Karpas-422 (cell line): ENCODE results near the gene AVEN. TPM values are rescaled to one million over a fixed set of nuclear protein-coding genes. Genes with fewer than 3 reads are reported as not detected.

Source experiments
- DNase-seq: peaks from one replicate; pipeline ENCODE4 v3.0.0-alpha.2; 2015
- H2AFZ ChIP-seq: fragments of 200-600 bp; sonication (generic); 2 replicates; pipeline ENCODE4 v1.6.1; 2014; ENCODE audit warnings: antibody characterized with exemption, low read length, mixed read lengths
- H3K27ac ChIP-seq: fragments of 200-600 bp; sonication (generic); 2 replicates; pipeline ENCODE4 v1.5.1; 2014; ENCODE audit warnings: mild to moderate bottlenecking, low read length, moderate library complexity
- H3K27me3 ChIP-seq: fragments of 200-600 bp; sonication (generic); 2 replicates; pipeline ENCODE4 v1.6.1; 2014; ENCODE audit warnings: low read length, mixed read lengths
- H3K36me3 ChIP-seq: fragments of 200-600 bp; sonication (generic); 2 replicates; pipeline ENCODE4 v1.6.1; 2014; ENCODE audit warnings: low read length, mixed read lengths; ENCODE audit not compliant: insufficient read depth
- H3K4me1 ChIP-seq: fragments of 200-600 bp; sonication (generic); 2 replicates; pipeline ENCODE4 v1.6.1; 2014; ENCODE audit warnings: mild to moderate bottlenecking, low read length, mixed read lengths
- H3K4me2 ChIP-seq: fragments of 200-600 bp; sonication (generic); 2 replicates; pipeline ENCODE4 v1.6.1; 2014; ENCODE audit warnings: low read length, low read depth, mild to moderate bottlenecking; ENCODE audit not compliant: poor library complexity, severe bottlenecking
- H3K4me3 ChIP-seq: fragments of 200-600 bp; sonication (generic); 2 replicates; pipeline ENCODE4 v1.5.1; 2014; ENCODE audit warnings: mild to moderate bottlenecking, antibody characterized with exemption, low read length, mixed read lengths
- H3K79me2 ChIP-seq: fragments of 200-600 bp; sonication (generic); 2 replicates; pipeline ENCODE4 v1.6.1; 2014; ENCODE audit warnings: mild to moderate bottlenecking, low read length, mixed read lengths
- H3K9ac ChIP-seq: fragments of 200-600 bp; sonication (generic); 2 replicates; pipeline ENCODE4 v1.6.0; 2014; ENCODE audit warnings: low read length
- H3K9me2 ChIP-seq: fragments of 200-600 bp; sonication (generic), shearing (Covaris generic); replicated peaks from 2 replicates; pipeline ENCODE4 v1.6.0; 2014; ENCODE audit warnings: mild to moderate bottlenecking, low read length, moderate library complexity; ENCODE audit not compliant: insufficient read depth
- H3K9me3 ChIP-seq: fragments of 300-700, 200-600 bp; sonication (generic); 2 replicates; pipeline ENCODE4 v1.6.1; 2014; ENCODE audit warnings: low read length, mixed read lengths
- H4K20me1 ChIP-seq: fragments of 200-600 bp; sonication (generic); 2 replicates; pipeline ENCODE4 v1.6.1; 2014; ENCODE audit warnings: mild to moderate bottlenecking, antibody characterized with exemption, low read length, low read depth; ENCODE audit not compliant: insufficient read depth
- total RNA-seq: library from RNA; depleted of rRNA; stranded (reverse); fragments of >200 nt; shearing (Covaris generic); gene quantifications from 2 replicates; pipeline ENCODE4 v1.2.3, GENCODE V29; 2014; ENCODE audit warnings: low replicate concordance

AVEN gene
- total RNA-seq, 1 experiment from 2014 or later: 4.6 TPM

DNA sequence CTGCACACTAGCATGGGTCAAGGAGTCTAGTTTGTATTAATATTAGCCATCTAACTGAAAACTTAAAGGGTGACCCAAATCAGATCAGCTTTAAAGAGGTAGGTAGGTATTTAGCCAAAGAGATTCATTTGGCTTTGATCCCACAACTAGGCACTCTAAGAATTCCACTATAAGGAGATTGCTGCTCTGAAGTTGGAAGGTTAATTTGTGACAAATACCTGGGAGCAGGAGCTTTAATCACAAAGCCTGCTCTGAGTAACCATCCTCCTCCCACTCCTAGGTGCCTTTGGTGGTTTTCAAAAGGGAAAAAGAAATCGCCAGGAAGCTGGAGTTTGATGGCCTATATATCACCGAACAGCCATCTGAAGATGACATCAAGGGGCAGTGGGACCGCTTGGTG lies 191.0 kb downstream of the AVEN start:
- Histone ChIP-seq H3K79me2 (no peaks in the 10 kb centered on the region), H3K4me3 (no peak overlapping the region), H3K36me3 (no peaks in the 10 kb centered on the region), H3K9me3 (no peaks in the 10 kb centered on the region), H3K27me3 (no peaks in the 10 kb centered on the region), H3K4me2 (no peak overlapping the region), H3K4me1 (no peaks in the 10 kb centered on the region), H3K9ac (no peak overlapping the region), H3K9me2 (no peaks in the 10 kb centered on the region), H2AFZ (no peak overlapping the region), H3K27ac (no peak overlapping the region), H4K20me1 (no peaks in the 10 kb centered on the region)
- DNase-seq: no peak

DNA sequence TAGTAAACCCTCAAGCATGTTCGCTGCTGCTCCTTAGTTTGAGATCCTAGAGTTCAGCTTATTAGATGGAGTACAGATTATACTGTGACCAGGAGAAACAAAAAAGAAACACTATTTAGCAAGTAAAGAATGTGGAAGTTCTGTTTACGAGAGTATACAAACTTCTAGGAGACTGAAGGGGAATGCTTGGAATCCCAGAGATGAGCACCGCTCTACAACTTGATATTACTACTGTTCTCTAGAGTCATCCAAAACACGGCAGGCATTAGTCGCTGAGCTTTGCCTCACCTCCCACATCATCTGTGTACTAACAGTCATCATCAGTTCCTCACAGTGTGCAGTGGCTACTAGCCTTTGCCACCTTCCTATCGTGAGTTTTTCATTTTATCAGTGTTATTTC lies 192.1 kb downstream of the AVEN start:
- H3K79me2 ChIP-seq: no peaks in the 10 kb centered on the region
- H3K4me1 ChIP-seq: no peaks in the 10 kb centered on the region
- no peak overlapping the region for H3K27ac ChIP-seq
- no peak overlapping the region for H2AFZ ChIP-seq
- H3K36me3 ChIP-seq: no peaks in the 10 kb centered on the region
- H3K4me2 ChIP-seq: no peak overlapping the region
- no peaks in the 10 kb centered on the region for H3K9me2 ChIP-seq
- DNase-seq: no peak
- H3K9ac ChIP-seq: no peak overlapping the region
- H3K9me3 ChIP-seq: no peaks in the 10 kb centered on the region
- H3K4me3 ChIP-seq: no peak overlapping the region
- no peaks in the 10 kb centered on the region for H3K27me3 ChIP-seq
- H4K20me1 ChIP-seq: no peaks in the 10 kb centered on the region

GRCh38 chr15:33846142-33846541 lies 192.9 kb downstream of the AVEN start:
- Histone ChIP-seq H3K9me3 (no peaks in the 10 kb centered on the region), H3K36me3 (no peaks in the 10 kb centered on the region), H3K27ac (no peak overlapping the region), H4K20me1 (no peaks in the 10 kb centered on the region), H3K27me3 (no peaks in the 10 kb centered on the region), H2AFZ (no peak overlapping the region), H3K9me2 (no peaks in the 10 kb centered on the region), H3K79me2 (no peaks in the 10 kb centered on the region), H3K9ac (no peak overlapping the region), H3K4me1 (no peaks in the 10 kb centered on the region), H3K4me3 (no peak overlapping the region), H3K4me2 (no peak overlapping the region)
- DNase-seq: no peak

- DNase-seq: no peak
- no peaks in the 10 kb centered on the region for H3K9me2 ChIP-seq
- no peak overlapping the region for H3K27ac ChIP-seq
- H2AFZ ChIP-seq: no peak overlapping the region
- no peaks in the 10 kb centered on the region for H4K20me1 ChIP-seq
- H3K4me1 ChIP-seq: no peaks in the 10 kb centered on the region
- H3K79me2 ChIP-seq: no peaks in the 10 kb centered on the region
- H3K4me3 ChIP-seq: no peak overlapping the region
- H3K4me2 ChIP-seq: no peak overlapping the region
- H3K36me3 ChIP-seq: no peaks in the 10 kb centered on the region
- H3K9ac ChIP-seq: no peak overlapping the region
- no peaks in the 10 kb centered on the region; the same call in 1 of the 2 replicates for H3K27me3 ChIP-seq
- H3K9me3 ChIP-seq: no peaks in the 10 kb centered on the region
Measured at GRCh38 chr15:33844597-33844996, 194.4 kb downstream of the AVEN start.

- DNase-seq: no peak
- H3K9ac ChIP-seq: no peak overlapping the region
Measured at GRCh38 chr15:33844186-33844585, 194.8 kb downstream of the AVEN start.

DNA sequence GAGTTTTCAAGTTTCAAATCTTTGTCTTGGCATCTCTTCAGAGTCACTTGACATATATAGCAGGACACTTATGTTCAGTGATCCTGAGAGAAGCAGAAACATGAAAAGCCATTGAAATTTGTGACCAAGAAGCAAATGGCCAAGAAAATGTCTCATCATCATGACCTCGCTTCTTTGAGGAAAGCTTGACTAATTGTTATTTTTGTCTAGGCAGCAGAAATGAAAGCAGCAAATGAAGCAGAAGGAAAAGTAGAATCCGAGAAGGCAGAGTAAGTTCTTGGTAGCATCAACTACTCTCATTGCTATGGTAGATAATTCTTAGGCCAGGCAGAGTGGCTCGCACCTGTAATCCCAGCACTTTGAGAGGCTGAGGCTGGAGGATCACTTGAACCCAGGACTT lies 198.4 kb downstream of the AVEN start:
- no peaks in the 10 kb centered on the region; the same call in 1 of the 2 replicates for H3K27me3 ChIP-seq
- no peaks in the 10 kb centered on the region for H3K79me2 ChIP-seq
- H3K36me3 ChIP-seq: no peaks in the 10 kb centered on the region
- no peaks in the 10 kb centered on the region for H3K4me1 ChIP-seq
- DNase-seq: no peak
- H3K9ac ChIP-seq: no peak overlapping the region
- H2AFZ ChIP-seq: no peak overlapping the region
- H3K9me3 ChIP-seq: no peaks in the 10 kb centered on the region
- H3K27ac ChIP-seq: no peak overlapping the region
- no peaks in the 10 kb centered on the region for H3K9me2 ChIP-seq
- H3K4me3 ChIP-seq: no peak overlapping the region
- H3K4me2 ChIP-seq: no peak overlapping the region
- no peaks in the 10 kb centered on the region for H4K20me1 ChIP-seq

More at GRCh38 chr15:33844186-33844585, 194.8 kb downstream of the AVEN start:
- no peaks in the 10 kb centered on the region for H3K4me1 ChIP-seq
- H3K27me3 ChIP-seq: no peaks in the 10 kb centered on the region; the same call in 1 of the 2 replicates
- H2AFZ ChIP-seq: no peak overlapping the region
- H3K4me2 ChIP-seq: no peak overlapping the region
- H3K9me3 ChIP-seq: no peaks in the 10 kb centered on the region
- no peaks in the 10 kb centered on the region for H3K79me2 ChIP-seq
- no peaks in the 10 kb centered on the region for H3K9me2 ChIP-seq
- no peak overlapping the region for H3K27ac ChIP-seq
- H4K20me1 ChIP-seq: no peaks in the 10 kb centered on the region
- no peaks in the 10 kb centered on the region for H3K36me3 ChIP-seq
- no peak overlapping the region for H3K4me3 ChIP-seq

- no peaks in the 10 kb centered on the region for H3K9me2 ChIP-seq
- no peaks in the 10 kb centered on the region for H3K4me1 ChIP-seq
- H3K9me3 ChIP-seq: no peaks in the 10 kb centered on the region
- H3K27me3 ChIP-seq: no peaks in the 10 kb centered on the region; the same call in 1 of the 2 replicates
- H3K36me3 ChIP-seq: no peaks in the 10 kb centered on the region
- H3K9ac ChIP-seq: no peak overlapping the region
- no peak for DNase-seq
- no peaks in the 10 kb centered on the region for H3K79me2 ChIP-seq
- H3K27ac ChIP-seq: no peak overlapping the region
- no peak overlapping the region for H3K4me3 ChIP-seq
- no peak overlapping the region for H2AFZ ChIP-seq
- no peak overlapping the region for H3K4me2 ChIP-seq
- H4K20me1 ChIP-seq: no peaks in the 10 kb centered on the region
Measured at GRCh38 chr15:33839540-33839939, 199.5 kb downstream of the AVEN start.

GRCh38 chr15:33837294-33837693 lies 201.7 kb downstream of the AVEN start:
- H3K9me2 ChIP-seq: no peaks in the 10 kb centered on the region
- no peak for DNase-seq
- H3K27ac ChIP-seq: no peak overlapping the region
- no peak overlapping the region for H3K4me2 ChIP-seq
- H4K20me1 ChIP-seq: no peaks in the 10 kb centered on the region
- H3K4me3 ChIP-seq: no peak overlapping the region
- no peaks in the 10 kb centered on the region for H3K9me3 ChIP-seq
- H2AFZ ChIP-seq: no peak overlapping the region
- no peaks in the 10 kb centered on the region for H3K79me2 ChIP-seq
- no peaks in the 10 kb centered on the region for H3K4me1 ChIP-seq
- H3K36me3 ChIP-seq: no peaks in the 10 kb centered on the region
- H3K9ac ChIP-seq: no peak overlapping the region
- H3K27me3 ChIP-seq: no peaks in the 10 kb centered on the region; the same call in 1 of the 2 replicates
